Right lobe of liver (tissue), 4 donors: ENCODE data around the gene KAT6B.

Experiments
- POLR2A ChIP-seq: fragments of 450-650 bp; IDR thresholded peaks from one replicate; pipeline ENCODE4 v1.6.1; 2017; ENCODE audit warnings: antibody characterized with exemption, mild to moderate bottlenecking
- TF ChIP-seq, protein P1 (sequence below), 4 donors: fragments of 200-600 bp in 3 of 4; fragments of 450-650 bp in 1 of 4; IDR thresholded peaks; one replicate each; pipeline versions ENCODE4 v1.5.1 to v1.8.0; 2016 to 2022; ENCODE audit warnings: antibody characterized with exemption in 4 of 4, mild to moderate bottlenecking in 2 of 4
- donor health status: DM: no; HTN: no; CAD: no.
- donor health status: DM: no; HTN: no; CAD: no.
- donor health status: DM: no; HTN: yes; CAD: no.

- TF ChIP-seq, protein P1, sequence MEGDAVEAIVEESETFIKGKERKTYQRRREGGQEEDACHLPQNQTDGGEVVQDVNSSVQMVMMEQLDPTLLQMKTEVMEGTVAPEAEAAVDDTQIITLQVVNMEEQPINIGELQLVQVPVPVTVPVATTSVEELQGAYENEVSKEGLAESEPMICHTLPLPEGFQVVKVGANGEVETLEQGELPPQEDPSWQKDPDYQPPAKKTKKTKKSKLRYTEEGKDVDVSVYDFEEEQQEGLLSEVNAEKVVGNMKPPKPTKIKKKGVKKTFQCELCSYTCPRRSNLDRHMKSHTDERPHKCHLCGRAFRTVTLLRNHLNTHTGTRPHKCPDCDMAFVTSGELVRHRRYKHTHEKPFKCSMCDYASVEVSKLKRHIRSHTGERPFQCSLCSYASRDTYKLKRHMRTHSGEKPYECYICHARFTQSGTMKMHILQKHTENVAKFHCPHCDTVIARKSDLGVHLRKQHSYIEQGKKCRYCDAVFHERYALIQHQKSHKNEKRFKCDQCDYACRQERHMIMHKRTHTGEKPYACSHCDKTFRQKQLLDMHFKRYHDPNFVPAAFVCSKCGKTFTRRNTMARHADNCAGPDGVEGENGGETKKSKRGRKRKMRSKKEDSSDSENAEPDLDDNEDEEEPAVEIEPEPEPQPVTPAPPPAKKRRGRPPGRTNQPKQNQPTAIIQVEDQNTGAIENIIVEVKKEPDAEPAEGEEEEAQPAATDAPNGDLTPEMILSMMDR (IDR thresholded peaks at IDR 0.05), result no peak
- TF ChIP-seq POLR2A, result no peak
These were observed 72.0 kb downstream of the KAT6B start for GRCh38 chr10:74898201-74898976.
